ENCODE data around the gene CENPM.

Gene CENPM

DNA sequence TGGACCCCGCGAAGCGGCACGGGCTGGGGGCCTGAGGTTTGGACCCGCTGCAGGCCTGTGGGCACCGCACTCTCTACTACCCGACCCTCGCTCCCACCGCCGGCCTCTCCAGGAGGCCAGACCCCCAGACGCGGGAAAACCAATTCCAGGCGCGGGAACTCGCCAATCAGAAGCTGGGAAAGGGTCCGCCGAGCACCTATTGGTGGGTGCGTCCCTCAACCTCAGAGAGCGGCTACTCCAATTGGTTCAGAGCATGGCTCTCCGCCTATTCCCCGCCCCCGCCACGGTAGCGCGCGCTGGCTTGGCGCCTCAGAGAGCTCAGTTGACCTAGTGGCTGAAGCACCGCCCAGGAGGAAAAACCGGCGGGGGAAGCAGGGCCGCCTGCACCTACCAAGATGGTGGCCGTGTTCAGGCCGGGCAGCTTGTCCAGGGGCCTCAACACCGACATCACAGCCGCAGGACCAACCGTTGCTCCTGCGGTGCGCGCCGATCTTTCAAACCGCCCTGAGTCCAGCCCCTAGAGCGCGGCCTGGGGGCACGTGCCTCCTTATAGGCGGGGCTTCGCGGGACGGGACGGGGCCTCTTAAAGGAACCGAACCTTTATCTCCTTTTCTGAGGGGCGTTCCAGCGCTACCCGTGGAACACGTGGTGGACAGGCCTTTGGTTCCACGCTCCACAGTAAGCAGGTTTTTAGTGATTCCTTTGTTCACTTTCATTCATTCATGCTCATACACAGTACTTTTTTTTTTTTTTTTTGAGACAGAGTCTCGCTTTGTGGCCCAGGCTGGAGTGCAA is at the start of gene CENPM:
CENPM (minus strand) TSS at position 524 of the 795 bp plus-strand sequence; CDS start at position 448, 76 bp downstream.
- intact Hi-C loops (cut with DNase I), result no loop called here
- DNase-seq, result peak; percentile 86 to 99 (median 93)

- DNase-seq, result peak in 1 of 10 donors; percentile 22
- intact Hi-C loops (cut with DNase I), result no loop called here
Measured at GRCh38 chr22:41995211-41995610, 48.3 kb upstream of the CENPM start.

DNA sequence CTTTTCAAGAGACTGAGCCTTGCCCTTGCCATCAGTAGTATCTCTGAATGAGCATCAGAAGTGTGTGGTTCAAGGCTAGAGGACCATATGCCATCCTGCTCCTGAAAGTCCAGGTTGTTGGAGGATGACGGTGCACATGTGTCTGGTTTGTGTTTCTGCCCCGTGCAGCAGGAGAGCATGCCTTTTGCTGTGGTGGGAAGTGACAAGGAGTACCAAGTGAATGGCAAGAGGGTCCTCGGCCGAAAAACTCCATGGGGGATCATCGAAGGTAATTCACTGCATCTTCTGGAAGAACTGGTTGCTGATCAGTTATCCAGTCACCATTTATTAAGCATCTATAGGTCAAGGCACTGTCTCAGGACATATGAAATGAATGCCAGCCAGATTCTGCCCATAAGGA is 45.5 kb upstream of the CENPM start:
- intact Hi-C loops (cut with DNase I), result no loop called here
- peak in 1 of 10 donors; percentile 32 for DNase-seq

DNA sequence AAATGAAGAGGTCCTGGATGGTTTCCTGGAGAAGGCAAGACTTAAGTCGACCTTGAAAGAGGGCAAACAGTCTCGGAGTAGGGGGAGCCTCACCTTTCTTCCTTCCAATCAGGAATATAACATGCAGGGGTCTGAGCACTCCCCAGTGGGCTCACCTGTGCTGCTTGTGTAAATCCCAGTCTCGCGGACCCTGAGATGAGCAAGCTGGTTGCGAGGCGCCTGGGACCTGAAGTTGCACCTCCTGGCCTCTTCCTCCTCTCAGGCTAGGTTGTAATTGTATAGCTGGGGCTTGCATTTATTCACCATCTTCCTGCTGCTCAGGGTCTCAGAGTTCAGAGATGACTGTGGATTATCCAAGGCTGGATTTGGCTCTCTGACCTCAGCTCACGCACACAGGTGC is 44.2 kb upstream of the CENPM start:
- peak in 1 of 10 donors; percentile 25 for DNase-seq
- intact Hi-C loops (cut with DNase I), result no loop called here

DNA sequence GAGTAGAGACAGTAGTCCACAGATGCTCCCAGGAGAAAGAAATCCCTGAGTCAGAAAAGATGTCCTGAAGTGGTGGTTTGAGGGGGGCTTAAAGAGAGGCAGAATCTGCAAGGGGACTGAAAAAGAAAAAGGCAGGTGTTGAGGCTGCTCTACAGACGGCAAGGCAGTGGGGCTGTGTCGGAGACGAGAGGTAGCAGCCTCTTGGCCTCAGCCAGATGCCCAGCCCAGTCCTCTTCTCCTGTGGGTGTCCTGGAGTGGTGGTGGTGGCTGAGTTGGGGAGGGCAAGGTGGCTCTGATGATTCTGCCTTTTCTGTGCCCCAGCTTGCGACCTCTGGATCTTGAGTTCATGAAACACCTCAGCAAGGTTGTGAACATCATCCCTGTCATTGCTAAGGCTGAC is 42.3 kb upstream of the CENPM start:
- intact Hi-C loops (cut with DNase I), result no loop called here
- DNase-seq, result no peak

- no peak for DNase-seq
- intact Hi-C loops (cut with DNase I), result no loop called here
Measured at GRCh38 chr22:41987276-41987675, 40.3 kb upstream of the CENPM start.

- peak in 1 of 10 donors; percentile 11 for DNase-seq
- intact Hi-C loops (cut with DNase I), result no loop called here
Measured at GRCh38 chr22:41983513-41984405, 36.8 kb upstream of the CENPM start.

DNA sequence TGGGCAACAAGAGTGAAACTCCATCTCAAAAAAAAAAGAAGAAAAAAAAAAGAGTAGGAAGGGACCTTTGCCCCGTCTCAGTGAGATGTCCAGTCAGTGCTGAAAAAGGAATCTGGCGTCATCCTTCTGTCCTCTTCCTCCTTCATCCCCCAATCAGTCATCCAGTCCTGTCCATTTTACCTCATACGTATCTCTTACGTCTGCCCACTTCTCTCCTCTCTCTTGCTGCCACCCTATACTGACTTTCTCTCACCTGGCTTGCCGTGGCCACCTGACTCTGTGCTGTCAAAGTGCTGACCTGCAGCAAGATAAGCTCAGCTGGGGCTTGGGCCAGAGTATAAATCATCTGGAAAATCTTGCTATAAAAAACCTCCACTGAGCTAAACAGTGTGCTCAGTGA is 35.9 kb upstream of the CENPM start:
- DNase-seq, result peak in 1 of 10 donors; percentile 41
- intact Hi-C loops (cut with DNase I), result no loop called here

GRCh38 chr22:41979423-41980250 is 32.7 kb upstream of the CENPM start:
- intact Hi-C loops (cut with DNase I), result no loop called here
- DNase-seq, result peak in 7 of 10 donors; percentile 37 to 93 (median 70)

GRCh38 chr22:41978732-41979131 is 31.8 kb upstream of the CENPM start:
- intact Hi-C loops (cut with DNase I), result no loop called here
- DNase-seq, result no peak

GRCh38 chr22:41976961-41977566 is 30.1 kb upstream of the CENPM start:
- DNase-seq, result peak in 6 of 10 donors; percentile 24 to 91 (median 66)
- intact Hi-C loops (cut with DNase I), result loop anchor here (2.0 kb wide), 1 partner anchor 114 kb away; the partner anchor contains the start of gene NDUFA6

- DNase-seq, result peak in 9 of 10 donors; percentile 55 to 95 (median 68)
- intact Hi-C loops (cut with DNase I), result loop anchor here (2.0 kb wide), 1 partner anchor 115 kb away; the partner anchor contains the start of gene NDUFA6
Measured at GRCh38 chr22:41976070-41976901, 29.3 kb upstream of the CENPM start.

DNA sequence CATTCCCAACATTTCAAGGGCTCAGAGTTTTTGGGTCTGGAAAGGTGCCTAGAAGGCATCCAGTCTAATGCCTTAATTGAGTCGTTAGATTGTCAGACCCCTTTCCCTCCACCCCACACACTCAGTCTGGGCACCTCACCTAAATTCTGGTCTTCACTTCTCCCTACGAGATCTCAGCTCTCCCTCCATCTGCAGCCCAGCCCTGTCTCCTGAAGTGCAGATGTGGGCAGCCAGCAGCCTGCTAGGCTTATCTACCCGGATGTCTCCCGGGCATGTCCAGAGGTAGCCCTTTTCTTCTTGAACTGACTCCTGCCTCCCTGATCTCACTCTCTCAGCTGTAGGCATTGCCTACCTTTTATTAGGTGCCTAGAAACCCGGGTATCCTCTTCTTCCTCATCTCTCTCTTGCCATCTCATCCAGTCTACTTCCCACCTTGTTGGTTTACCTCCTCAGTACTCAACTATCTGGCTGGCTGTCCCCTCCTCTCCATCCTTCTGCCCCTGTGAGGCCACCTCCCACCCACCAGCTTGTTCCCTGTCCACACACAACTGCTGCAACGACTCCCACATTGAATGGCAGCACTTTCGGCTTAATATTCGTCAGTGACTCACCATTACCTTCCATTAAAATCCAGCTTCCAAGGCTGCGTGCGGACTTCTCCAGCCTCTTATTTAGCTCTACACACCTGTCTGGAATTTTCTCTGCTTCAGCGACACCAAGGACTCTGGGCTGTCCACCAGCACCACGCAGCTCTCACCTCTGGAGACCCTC is 28.5 kb upstream of the CENPM start:
- intact Hi-C loops (cut with DNase I), result loop anchor here (2.0 kb wide), 1 partner anchor 115 kb away; the partner anchor contains the start of gene NDUFA6
- peak in 2 of 10 donors; percentile 15 to 79 for DNase-seq

- peak in 1 of 10 donors; percentile 22 for DNase-seq
Measured at GRCh38 chr22:41974691-41975290, 27.8 kb upstream of the CENPM start.

DNA sequence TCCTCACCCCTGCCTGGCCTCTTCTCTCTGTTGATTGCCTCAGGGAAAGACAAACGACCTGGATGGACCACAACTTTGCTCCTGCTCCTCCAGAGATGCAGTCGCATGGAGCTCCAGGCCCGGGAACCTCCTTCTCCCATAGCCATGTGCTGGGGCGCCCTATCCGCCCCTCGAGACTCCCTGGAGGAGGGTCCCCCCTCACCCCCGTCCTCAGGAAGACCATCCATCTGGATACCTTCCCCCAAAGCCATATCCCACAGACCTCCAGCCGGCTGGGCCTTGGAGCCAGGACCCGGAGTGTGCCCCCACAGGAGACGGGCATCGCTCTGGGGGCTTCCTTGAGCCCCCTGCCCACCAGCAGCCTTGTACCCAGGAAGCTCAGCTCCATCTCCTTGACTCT is 24.5 kb upstream of the CENPM start:
- intact Hi-C loops (cut with DNase I), result no loop called here
- DNase-seq, result peak in 2 of 10 donors; percentile 37 to 64

More at GRCh38 chr22:41974691-41975290, 27.8 kb upstream of the CENPM start:
- intact Hi-C loops (cut with DNase I), result no loop called here

GRCh38 chr22:41970601-41971000 is 23.6 kb upstream of the CENPM start:
- intact Hi-C loops (cut with DNase I), result no loop called here
- DNase-seq, result peak in 2 of 10 donors; percentile 31 to 43

- intact Hi-C loops (cut with DNase I), result no loop called here
Measured at GRCh38 chr22:41969110-41969646, 22.2 kb upstream of the CENPM start, which contains the start of gene SEPTIN3. TSS of gene SEPTIN3 (plus strand) at chr22:41969443. CDS start at chr22:41971493, 2,050 bp downstream.

More at GRCh38 chr22:41969110-41969646, 22.2 kb upstream of the CENPM start, which contains the start of gene SEPTIN3:
- peak in 6 of 10 donors; percentile 19 to 90 (median 72) for DNase-seq

Measured in posterior cingulate gyrus (tissue), 11 donors.